NCI-H748 (cell line): Measurements from ENCODE around the gene LY6G5B.

Experiments used
- DNase-seq: peaks from one replicate; lab custom pipeline; 2025; ENCODE audit not compliant: unreplicated experiment; lab: John Stamatoyannopoulos, UW

LY6G5B gene

DNA sequence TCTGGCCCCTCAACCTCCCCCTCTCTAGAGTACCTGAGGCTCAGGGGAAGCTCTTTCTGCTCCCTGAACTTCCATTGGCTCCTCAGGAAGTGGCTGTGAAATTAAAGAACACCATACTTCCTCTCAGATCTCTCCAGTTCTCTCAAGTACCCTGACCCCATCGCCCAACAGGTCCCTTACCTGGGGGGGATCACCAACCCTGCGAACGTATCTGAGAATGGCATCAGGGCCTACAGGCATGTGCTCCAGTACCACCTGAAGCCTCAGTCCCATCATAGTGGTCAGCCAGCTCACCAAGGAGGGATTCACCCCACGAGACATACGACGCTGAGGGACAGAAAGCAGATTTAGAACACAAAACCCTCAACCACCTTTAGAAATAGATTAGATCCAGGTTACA lies 29.2 kb upstream of the LY6G5B start:
- no peak for DNase-seq

DNA sequence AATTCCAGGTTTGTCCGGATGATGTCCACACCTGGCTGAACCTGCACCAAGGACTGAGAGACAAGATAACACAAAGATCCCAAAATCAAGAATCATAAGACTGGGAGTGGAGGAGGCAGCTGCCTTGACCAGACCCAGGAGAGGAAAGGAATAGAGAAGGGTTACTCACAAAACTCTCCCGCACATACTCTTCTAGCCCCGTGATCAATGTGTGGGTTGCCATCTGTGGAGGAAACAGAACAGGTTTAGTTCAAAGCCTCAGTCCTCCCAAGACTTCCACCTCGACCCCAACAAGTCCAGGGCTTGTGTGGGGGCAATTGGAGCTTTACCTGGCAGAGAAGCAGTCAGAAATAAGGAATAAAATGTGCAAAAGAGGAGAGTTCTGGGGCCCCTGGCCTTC lies 28.4 kb upstream of the LY6G5B start:
- DNase-seq = no peak

GRCh38 chr6:31642798-31643570 lies 26.8 kb upstream of the LY6G5B start:
- no peak for DNase-seq

DNA sequence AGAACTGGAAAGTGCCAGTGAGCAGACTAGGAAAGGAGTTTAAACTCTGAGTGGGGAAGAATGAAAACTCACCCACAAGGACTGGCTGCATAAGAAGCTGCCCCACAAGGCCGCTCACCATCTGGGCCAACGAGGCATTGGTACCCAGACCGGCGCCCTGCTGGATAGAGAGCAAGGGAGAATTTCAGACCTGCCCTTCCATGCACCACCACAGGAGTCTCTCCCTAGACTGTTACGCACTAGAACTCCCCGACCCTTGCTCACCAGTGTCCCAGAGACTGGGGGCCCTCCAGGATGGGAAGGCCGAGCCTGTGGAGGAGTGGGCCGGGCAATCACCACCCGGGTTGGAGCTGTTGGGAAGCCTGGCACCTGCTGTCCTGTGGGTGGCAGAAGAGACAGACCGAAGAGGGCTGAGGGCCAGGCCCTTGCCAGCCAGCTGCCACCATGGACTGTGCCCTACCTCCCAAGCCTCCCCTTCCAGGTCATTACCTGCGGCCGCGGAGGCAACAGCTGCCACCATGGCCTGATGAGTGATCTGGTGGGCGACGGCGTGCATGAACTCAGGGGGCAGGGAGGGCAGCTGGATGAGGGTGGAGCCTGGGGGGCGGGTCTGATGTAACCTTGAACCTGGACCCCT lies 25.8 kb upstream of the LY6G5B start:
- no peak for DNase-seq

DNA sequence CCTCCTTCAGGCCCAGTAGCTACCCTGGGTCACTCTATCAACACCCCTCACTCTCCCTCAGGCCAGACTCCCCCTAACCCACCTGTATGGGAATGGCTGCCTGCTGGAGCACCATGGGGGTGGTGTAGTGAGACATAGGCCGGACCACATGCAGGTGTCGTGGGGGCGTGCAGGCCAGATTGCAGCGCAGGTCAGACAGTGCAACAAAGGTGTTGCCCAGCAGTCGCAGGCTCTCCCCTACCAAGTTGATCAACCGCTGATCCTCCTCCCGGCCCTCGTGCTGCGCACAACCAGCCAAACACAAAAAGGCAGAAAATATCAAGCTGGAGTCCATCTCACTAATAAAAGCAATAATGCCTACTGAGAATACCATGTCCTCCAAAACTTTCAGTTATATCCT lies 24.5 kb upstream of the LY6G5B start:
- no peak for DNase-seq

GRCh38 chr6:31651602-31652191 lies 18.1 kb upstream of the LY6G5B start:
- no peak for DNase-seq

DNA sequence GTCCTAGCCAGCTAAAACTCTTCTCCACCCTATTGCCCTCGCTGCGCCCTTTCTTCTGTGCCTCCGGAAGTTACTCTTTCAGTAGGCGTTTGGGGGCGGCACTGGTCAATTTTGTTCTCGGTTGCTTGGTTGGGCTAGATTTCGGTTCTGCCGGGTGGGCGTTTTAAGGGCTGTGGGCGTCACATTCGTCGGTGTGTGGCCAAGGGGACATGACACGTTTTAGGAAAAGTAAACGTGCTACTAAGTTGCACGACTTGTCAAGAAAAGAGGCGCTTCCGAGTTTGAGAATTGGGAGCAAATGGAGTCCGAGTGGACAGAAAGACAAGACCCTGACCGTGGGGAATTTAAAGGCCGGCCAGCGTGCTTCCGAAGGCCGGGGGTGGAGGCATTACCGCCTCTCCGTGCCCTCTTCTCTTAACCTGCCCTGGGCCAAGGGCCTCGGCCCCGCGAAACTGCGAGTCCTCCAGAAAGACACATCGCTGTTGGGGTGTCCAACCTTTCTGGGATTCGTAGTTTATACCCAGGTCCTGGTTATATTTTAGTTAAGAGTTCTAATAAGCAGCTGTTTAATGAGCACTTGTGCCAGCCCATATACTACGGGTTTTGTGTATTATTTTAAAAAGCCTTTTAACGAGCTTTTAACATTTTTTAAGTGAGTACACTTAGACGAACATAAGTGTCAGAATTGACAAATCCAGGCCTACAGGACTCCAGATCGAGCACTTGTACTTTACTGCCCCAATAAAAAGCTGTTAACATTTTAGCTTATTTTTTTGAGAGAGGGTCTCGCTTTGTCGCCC lies 16.7 kb upstream of the LY6G5B start:
- peak; percentile 99 for DNase-seq

- no peak for DNase-seq
These were observed 15.0 kb upstream of the LY6G5B start for GRCh38 chr6:31654574-31655348.

- no peak for DNase-seq
These were observed 14.2 kb upstream of the LY6G5B start, which contains the start of gene APOM for GRCh38 chr6:31655349-31656237. Gene APOM, plus strand, starts transcription at chr6:31655894. Its CDS starts 73 bp downstream, at chr6:31655967.

DNA sequence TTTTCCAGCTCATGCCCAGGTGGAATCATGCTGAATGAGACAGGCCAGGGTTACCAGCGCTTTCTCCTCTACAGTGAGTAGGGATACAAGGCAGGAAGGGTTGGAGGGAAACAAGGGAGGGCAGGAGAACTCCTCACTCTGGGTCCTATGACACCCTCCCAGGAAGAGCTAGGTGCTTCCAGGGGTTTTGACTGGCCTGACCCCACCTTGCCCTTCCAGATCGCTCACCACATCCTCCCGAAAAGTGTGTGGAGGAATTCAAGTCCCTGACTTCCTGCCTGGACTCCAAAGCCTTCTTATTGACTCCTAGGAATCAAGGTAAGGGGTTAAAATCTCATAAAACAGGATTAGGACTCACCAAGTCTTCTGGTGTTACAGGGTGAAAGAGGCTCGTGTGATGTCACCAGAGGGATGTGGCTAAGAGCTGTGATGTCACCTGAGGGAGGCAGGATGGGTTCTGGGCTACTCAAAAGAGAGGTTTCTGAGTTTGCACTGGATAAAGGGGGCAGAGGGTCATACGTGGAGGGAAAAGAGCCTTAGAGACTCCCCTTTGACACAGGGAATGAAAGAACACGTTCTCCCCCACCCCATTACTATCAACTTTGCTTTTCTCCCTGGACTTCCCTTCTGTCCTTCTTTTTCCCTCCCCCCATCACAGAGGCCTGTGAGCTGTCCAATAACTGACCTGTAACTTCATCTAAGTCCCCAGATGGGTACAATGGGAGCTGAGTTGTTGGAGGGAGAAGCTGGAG lies 12.2 kb upstream of the LY6G5B start:
- DNase-seq = no peak

GRCh38 chr6:31658158-31658688 lies 11.6 kb upstream of the LY6G5B start:
- no peak for DNase-seq

DNA sequence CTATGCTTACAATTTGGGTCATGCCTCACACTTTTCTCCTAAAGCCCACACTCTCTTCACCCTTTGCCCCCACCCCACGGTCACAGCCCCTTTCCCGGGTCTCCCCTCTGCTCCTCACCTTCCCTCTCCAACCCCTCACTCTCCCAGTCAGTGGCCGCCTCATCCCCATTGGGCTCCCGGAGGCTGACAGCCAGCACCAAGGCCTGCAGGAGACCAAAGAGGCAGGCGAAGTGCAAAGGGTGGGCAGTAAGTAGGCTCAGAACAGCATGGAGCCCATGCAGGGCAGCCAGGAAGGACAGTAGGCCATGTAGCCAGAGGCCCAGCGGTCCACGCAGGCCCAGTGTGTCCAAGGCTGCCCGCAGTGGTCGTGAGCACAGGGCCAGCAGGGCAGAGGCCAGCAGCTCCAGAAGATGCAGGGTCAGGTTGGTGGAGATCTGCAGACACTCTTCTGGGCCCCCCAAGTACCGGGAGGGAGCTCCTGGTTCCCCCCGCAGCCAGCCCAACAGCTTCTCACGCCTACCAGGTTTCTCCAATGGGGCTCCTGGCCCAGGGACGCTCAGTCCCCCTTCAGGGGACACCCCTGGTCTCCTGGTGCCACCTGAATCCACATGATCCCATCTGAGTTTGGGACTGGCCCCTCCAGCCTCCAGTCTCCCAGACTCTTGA lies 10.7 kb upstream of the LY6G5B start:
- no peak for DNase-seq

GRCh38 chr6:31659649-31660380 lies 10.0 kb upstream of the LY6G5B start:
- DNase-seq = peak; percentile 42

- DNase-seq = peak; percentile 93
These were observed 9.2 kb upstream of the LY6G5B start, which contains the start of gene C6orf47 for GRCh38 chr6:31660381-31661261. Gene C6orf47, minus strand, starts transcription at chr6:31660778. Its CDS starts 831 bp downstream, at chr6:31659947.

DNA sequence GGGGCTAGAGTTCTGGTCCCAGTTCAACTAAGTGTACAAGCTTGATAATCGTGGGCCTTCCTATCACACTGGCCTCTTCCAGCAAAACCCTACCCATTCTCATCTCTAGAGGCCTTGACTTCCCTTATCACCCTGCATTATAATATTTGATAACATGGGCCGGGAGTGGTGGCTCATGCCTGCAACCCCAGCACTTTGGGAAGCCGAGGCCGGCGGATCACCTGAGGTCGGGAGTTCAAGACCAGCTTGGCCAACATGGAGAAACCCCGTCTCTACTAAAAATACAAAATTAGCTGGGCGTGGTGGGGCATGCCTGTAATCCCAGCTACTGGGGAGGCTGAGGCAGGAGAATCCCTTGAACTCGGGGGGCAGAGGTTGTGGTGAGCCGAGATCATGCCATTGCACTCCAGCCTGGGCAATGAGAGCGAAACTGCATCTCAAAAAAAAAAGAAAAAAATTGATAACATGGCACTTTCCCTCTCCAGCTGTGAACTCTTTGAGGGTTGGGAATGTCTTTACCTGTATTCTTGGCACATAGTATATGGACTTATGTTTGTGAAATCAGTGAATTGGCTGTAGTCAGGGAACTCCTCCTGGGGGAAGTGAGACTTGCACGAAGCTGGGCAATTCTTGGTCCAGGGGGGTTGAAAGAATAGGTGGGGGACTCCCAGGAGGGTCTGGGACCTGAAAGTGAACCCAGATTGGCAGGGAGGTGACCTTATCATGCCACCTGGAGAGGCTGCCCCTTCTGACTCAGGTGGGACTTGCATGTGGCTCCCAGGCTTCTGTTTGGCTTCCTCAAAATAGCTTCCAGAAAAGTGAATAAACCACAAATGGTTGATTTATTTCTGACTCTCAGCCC lies 8.3 kb upstream of the LY6G5B start:
- no peak for DNase-seq
